A549 (cell line): ENCODE measurements around the gene IQCE. TPM values are rescaled to one million over a fixed set of nuclear protein-coding genes. Genes with fewer than 3 reads are reported as not detected.

ENCODE experiments used
- ATAC-seq, 2 experiments: fragments of 200-7000 bp in 1 of 2; fragments of >200 bp in 1 of 2; cut with Nextera tagmentation in 1 of 2; cut with Tn5 transposase in 1 of 2; 3 replicates each; pipeline versions ENCODE4 v1.8.0 to v1.9.1; 2018 to 2020; ENCODE audit warnings: mild to moderate bottlenecking in 1 of 2, moderate library complexity in 1 of 2
- CTCF ChIA-PET: fragments of 300-600 bp; sonication (Branson Sonifier 250); formaldehyde crosslinking; extraction: SDS; loops from one replicate; lab custom pipeline; 2021; ENCODE audit warnings: antibody characterized with exemption, inconsistent platforms; lab: Yijun Ruan, JAX
- POLR2A ChIA-PET: fragments of 350-600 bp; formaldehyde crosslinking; extraction: SDS; loops from one replicate; lab custom pipeline; 2021; ENCODE audit warnings: antibody characterized with exemption, inconsistent platforms; lab: Yijun Ruan, JAX
- DNase-seq, 2 experiments: peaks; one replicate each; pipeline versions ENCODE4 v3.0.0 to v3.0.0-alpha.2; 2011 to 2016; ENCODE audit warnings: low read depth in 1 of 2, low spot score in 1 of 2
- FAIRE-seq: peaks from 2 replicates; lab custom pipeline; 2011; peaks lifted over from hg19 to GRCh38; lab: Jason Lieb, UNC
- H3K27ac ChIP-seq, 2 experiments: fragments of >200 bp; sonication (Bioruptor Twin); formaldehyde crosslinking; 3 replicates each; pipeline ENCODE4 v1.5.1; 2016 to 2017
- H3K4me1 ChIP-seq: fragments of >200 bp; sonication (Bioruptor Twin); formaldehyde crosslinking; 3 replicates; pipeline ENCODE4 v1.6.1; 2016
- H3K4me2 ChIP-seq: fragments of >200 bp; sonication (Bioruptor Twin); formaldehyde crosslinking; 3 replicates; pipeline ENCODE4 v1.6.1; 2016
- H3K4me3 ChIP-seq: fragments of >200 bp; sonication (Bioruptor Twin); formaldehyde crosslinking; 3 replicates; pipeline ENCODE4 v1.5.1; 2016
- H3K9me3 ChIP-seq: fragments of >200 bp; sonication (Bioruptor Twin); formaldehyde crosslinking; 3 replicates; pipeline ENCODE4 v1.6.1; 2016
- CBX2 ChIP-seq: fragments of 200-600 bp; sonication (generic); IDR thresholded peaks from 2 replicates; pipeline ENCODE4 v1.6.1; 2016; ENCODE audit warnings: low read depth, mild to moderate bottlenecking, borderline replicate concordance
- CBX8 ChIP-seq: fragments of 200-600 bp; sonication (generic); IDR thresholded peaks from 2 replicates; pipeline ENCODE4 v1.6.1; 2016
- CEBPB ChIP-seq, 2 experiments: fragments of >200 bp in 1 of 2; sonication (Bioruptor Twin) in 1 of 2; formaldehyde crosslinking in 1 of 2; IDR thresholded peaks; 2 replicates each; pipeline ENCODE4 v1.6.1; 2012 to 2016
- EHF ChIP-seq: fragments of 250-450 bp; sonication (Bioruptor Pico); IDR thresholded peaks from 2 replicates; pipeline ENCODE4 v1.5.0; 2020; ENCODE audit warnings: mild to moderate bottlenecking
- EHMT2 ChIP-seq: fragments of 200-600 bp; sonication (generic); IDR thresholded peaks from 2 replicates; pipeline ENCODE4 v1.6.1; 2016; ENCODE audit warnings: antibody characterized with exemption, low read depth, mild to moderate bottlenecking, moderate library complexity
- ELK1 ChIP-seq: fragments of 150-350 bp; IDR thresholded peaks from 2 replicates; pipeline ENCODE4 v1.6.1; 2014; ENCODE audit warnings: low read depth, mild to moderate bottlenecking, low read length
- EP300 ChIP-seq, 2 experiments: fragments of >200 bp; sonication (Bioruptor Twin); formaldehyde crosslinking; IDR thresholded peaks; 2 replicates in 1 of 2; 3 replicates in 1 of 2; pipeline ENCODE4 v1.6.1; 2016 to 2017
- FOSB ChIP-seq: fragments of 250-450 bp; sonication (Bioruptor Pico); IDR thresholded peaks from 2 replicates; pipeline ENCODE4 v1.5.0; 2020; ENCODE audit warnings: mild to moderate bottlenecking, moderate library complexity
- FOSL2 ChIP-seq, 2 experiments: fragments of 450-650 bp in 1 of 2; fragments of >200 bp in 1 of 2; sonication (Bioruptor Twin) in 1 of 2; formaldehyde crosslinking; IDR thresholded peaks; 2 replicates each; pipeline versions ENCODE4 v1.5.0 to v1.6.1; 2016 to 2020; ENCODE audit warnings: mild to moderate bottlenecking in 1 of 2, moderate library complexity in 1 of 2
- HES2 ChIP-seq: fragments of >200 bp; sonication (Bioruptor Twin); formaldehyde crosslinking; IDR thresholded peaks from 2 replicates; pipeline ENCODE4 v1.6.1; 2016
- HMGXB4 ChIP-seq: fragments of 250-450 bp; sonication (Bioruptor Pico); IDR thresholded peaks from 2 replicates; pipeline ENCODE4 v1.5.0; 2021; ENCODE audit warnings: mild to moderate bottlenecking, moderate library complexity, borderline replicate concordance
- HOXB13 ChIP-seq: fragments of 250-450 bp; sonication (Bioruptor Pico); IDR thresholded peaks from 2 replicates; pipeline ENCODE4 v1.5.0; 2020; ENCODE audit warnings: low read depth, mild to moderate bottlenecking, moderate library complexity
- HOXB5 ChIP-seq: fragments of 250-450 bp; sonication (Bioruptor Pico); IDR thresholded peaks from 2 replicates; pipeline ENCODE4 v1.5.0; 2020; ENCODE audit warnings: mild to moderate bottlenecking, moderate library complexity
- JUN ChIP-seq, 2 experiments: fragments of >200 bp; sonication (Bioruptor Twin); formaldehyde crosslinking; IDR thresholded peaks; 2 replicates in 1 of 2; 3 replicates in 1 of 2; pipeline ENCODE4 v1.6.1; 2016 to 2017
- JUNB ChIP-seq: fragments of >200 bp; sonication (Bioruptor Twin); formaldehyde crosslinking; IDR thresholded peaks from 2 replicates; pipeline ENCODE4 v1.6.1; 2016
- KDM1A ChIP-seq: fragments of 200-600 bp; sonication (generic); IDR thresholded peaks from 2 replicates; pipeline ENCODE4 v1.6.1; 2016; ENCODE audit warnings: low read depth, mild to moderate bottlenecking
- MAFK ChIP-seq: fragments of 450-650 bp; IDR thresholded peaks from 2 replicates; pipeline ENCODE4 v1.6.1; 2014; ENCODE audit not compliant: partially characterized antibody
- MAX ChIP-seq: IDR thresholded peaks from 2 replicates; pipeline ENCODE4 v1.6.1; 2012
- NFE2L2 ChIP-seq: fragments of 150-350 bp; conservative IDR thresholded peaks from 2 replicates; pipeline ENCODE4 v1.6.1; 2014; ENCODE audit warnings: low read length
- PHF8 ChIP-seq: fragments of 200-600 bp; sonication (generic); IDR thresholded peaks from 2 replicates; pipeline ENCODE4 v1.6.1; 2016; ENCODE audit warnings: low read depth, mild to moderate bottlenecking, antibody characterized with exemption, moderate library complexity, borderline replicate concordance
- POLR2AphosphoS2 ChIP-seq: conservative IDR thresholded peaks from 2 replicates; pipeline ENCODE4 v1.6.1; 2012; ENCODE audit warnings: low read length, improper control_type of control experiment, inconsistent platforms
- RAD21 ChIP-seq, 2 experiments: fragments of >200 bp in 1 of 2; sonication (Bioruptor Twin) in 1 of 2; formaldehyde crosslinking in 1 of 2; IDR thresholded peaks in 1 of 2; conservative IDR thresholded peaks in 1 of 2; 2 replicates in 1 of 2; 3 replicates in 1 of 2; pipeline ENCODE4 v1.6.1; 2012 to 2018; ENCODE audit warnings: inconsistent platforms in 1 of 2
- RARB ChIP-seq: fragments of 250-450 bp; sonication (Bioruptor Pico); IDR thresholded peaks from 2 replicates; pipeline ENCODE4 v1.8.0; 2021; ENCODE audit warnings: mild to moderate bottlenecking, moderate library complexity
- RFX5 ChIP-seq: fragments of 450-650 bp; IDR thresholded peaks from 2 replicates; pipeline ENCODE4 v1.7.1; 2014; ENCODE audit warnings: antibody characterized with exemption, mild to moderate bottlenecking, moderate library complexity
- TFCP2L1 ChIP-seq: fragments of 250-450 bp; sonication (Bioruptor Pico); IDR thresholded peaks from 2 replicates; pipeline ENCODE4 v1.5.0; 2021; ENCODE audit warnings: mild to moderate bottlenecking
- ZC3H11A ChIP-seq: fragments of 450-650 bp; IDR thresholded peaks from 2 replicates; pipeline ENCODE4 v1.6.1; 2014; ENCODE audit warnings: antibody characterized with exemption, mild to moderate bottlenecking
- ZFP36 ChIP-seq: fragments of 450-650 bp; IDR thresholded peaks from 2 replicates; pipeline ENCODE4 v1.6.1; 2014; ENCODE audit warnings: borderline replicate concordance; ENCODE audit not compliant: partially characterized antibody
- WGBS: methylation state at CpG from one replicate; pipeline ENCODE4 v1.1.6; 2017; ENCODE audit errors: missing lambda C conversion rate; 5-methylcytosine and 5-hydroxymethylcytosine counted together
- polyA plus RNA-seq, 4 experiments: library from polyadenylated mRNA; depleted of rRNA in 3 of 4; stranded (reverse); fragments of >200 nt; fragmentation: RNase III in 1 of 4; extraction: RNeasy Plus Mini Kit Qiagen cat#74134 plus additional on column Dnase treatment in 1 of 4; gene quantifications; 2 replicates in 3 of 4; 3 replicates in 1 of 4; pipeline ENCODE4 v1.2.3, GENCODE V29; 2011 to 2017
- TF ChIP-seq, protein P1 (sequence below): fragments of >200 bp; sonication (Bioruptor Twin); formaldehyde crosslinking; IDR thresholded peaks from 3 replicates; pipeline ENCODE4 v1.6.1; 2016

IQCE gene
- polyA plus RNA-seq, 2 of the 4 experiments (the other 2 are of a cell fraction), result 10.6 to 13.0 TPM

GRCh38 chr7:2647594-2648172, 88.9 kb downstream of the IQCE start:
- H3K4me2 ChIP-seq, result no peak overlapping the region
- peaks cover 7% of the 10 kb centered on the region; the same call in 1 of the 3 replicates for H3K4me1 ChIP-seq
- no peak for DNase-seq
- no peak overlapping the region for H3K4me3 ChIP-seq
- ChIA-PET POLR2A (interaction anchor here (0.5 kb wide), 1 partner anchor 40 kb away, joined by 3 read pairs; no protein-coding TSS in a partner anchor), CTCF (interaction anchor here (1.4 kb wide), 1 partner anchor 23 kb away, joined by 4 read pairs; no protein-coding TSS in a partner anchor)
- H3K27ac ChIP-seq, result no peak overlapping the region
- FAIRE-seq, result no peak
- no peak for ATAC-seq
- no peak for TF ChIP-seq FOSL2 (IDR thresholded peaks at IDR 0.05)
- no peak for TF ChIP-seq FOSL2 (CRISPR knock-in tag; IDR thresholded peaks at IDR 0.05)
- TF ChIP-seq KDM1A, result no peak
- no peak for TF ChIP-seq PHF8
- TF ChIP-seq TFCP2L1 (CRISPR knock-in tag), result no peak
- no peak for TF ChIP-seq RARB (CRISPR knock-in tag)
- no peak for TF ChIP-seq CEBPB (IDR thresholded peaks at IDR 0.05)
- TF ChIP-seq RFX5, result no peak
- TF ChIP-seq, protein P1, sequence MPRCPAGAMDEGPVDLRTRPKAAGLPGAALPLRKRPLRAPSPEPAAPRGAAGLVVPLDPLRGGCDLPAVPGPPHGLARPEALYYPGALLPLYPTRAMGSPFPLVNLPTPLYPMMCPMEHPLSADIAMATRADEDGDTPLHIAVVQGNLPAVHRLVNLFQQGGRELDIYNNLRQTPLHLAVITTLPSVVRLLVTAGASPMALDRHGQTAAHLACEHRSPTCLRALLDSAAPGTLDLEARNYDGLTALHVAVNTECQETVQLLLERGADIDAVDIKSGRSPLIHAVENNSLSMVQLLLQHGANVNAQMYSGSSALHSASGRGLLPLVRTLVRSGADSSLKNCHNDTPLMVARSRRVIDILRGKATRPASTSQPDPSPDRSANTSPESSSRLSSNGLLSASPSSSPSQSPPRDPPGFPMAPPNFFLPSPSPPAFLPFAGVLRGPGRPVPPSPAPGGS, result no peak
- no peak for TF ChIP-seq CBX8
- TF ChIP-seq EP300 (IDR thresholded peaks at IDR 0.05), result no peak
- TF ChIP-seq HOXB13 (CRISPR knock-in tag), result no peak
- no peak for TF ChIP-seq EHF
- no peak for TF ChIP-seq ZFP36
- no peak for TF ChIP-seq HOXB5 (CRISPR knock-in tag)
- WGBS, result 87% methylated on average over 8 of the region's 15 CpGs
- H3K9me3 ChIP-seq, result no peaks in the 10 kb centered on the region

GRCh38 chr7:2649139-2649838, 90.5 kb downstream of the IQCE start:
- Histone ChIP-seq H3K4me2 (no peak overlapping the region), H3K9me3 (no peaks in the 10 kb centered on the region), H3K27ac (no peak overlapping the region), H3K4me1 (peaks cover 7% of the 10 kb centered on the region; the same call in 1 of the 3 replicates), H3K4me3 (no peak overlapping the region)
- DNase-seq (no peak), ATAC-seq (no peak), FAIRE-seq (no peak)
- CTCF ChIA-PET, result interaction anchor here (0.6 to 1.9 kb wide), 4 partner anchors 21 to 425 kb away, joined by 3 to 8 read pairs (median 4); no protein-coding TSS in a partner anchor
- POLR2A ChIA-PET, result no interaction called here
- WGBS, result 94% methylated on average over 12 of the region's 18 CpGs
- TF ChIP-seq HES2, result no peak
- no peak for TF ChIP-seq RFX5
- no peak for TF ChIP-seq EHMT2
- TF ChIP-seq PHF8, result no peak
- TF ChIP-seq POLR2AphosphoS2, result no peak
- TF ChIP-seq MAX, result no peak
- TF ChIP-seq FOSB (CRISPR knock-in tag), result no peak
- TF ChIP-seq MAFK, result no peak
- TF ChIP-seq JUN (IDR thresholded peaks at IDR 0.05), result no peak
- TF ChIP-seq RARB (CRISPR knock-in tag), result no peak
- no peak for TF ChIP-seq JUNB
- TF ChIP-seq ZC3H11A, result no peak
- TF ChIP-seq, protein P1, result no peak
- TF ChIP-seq RAD21 (conservative IDR thresholded peaks at IDR 0.05 in 1 of 2, IDR thresholded peaks at IDR 0.05 in 1 of 2), result no peak
- no peak for TF ChIP-seq NFE2L2
- TF ChIP-seq ELK1, result no peak
- TF ChIP-seq HMGXB4, result no peak
- TF ChIP-seq CBX2, result no peak
